Effector memory CD8-positive, alpha-beta T cell (primary cell): ENCODE measurements around the gene NR4A1.

Experiments
- ATAC-seq: fragments of 150-1000 bp; cut with Tn5 transposase; replicated peaks from 2 replicates; pipeline ENCODE4 v1.10.0; 2021; ENCODE audit warnings: mild to moderate bottlenecking, moderate library complexity
- DNase-seq, 3 experiments: peaks; one replicate each; pipeline ENCODE4 v3.0.0; 2021
- H3K27ac Mint-ChIP-seq, 2 donors: one replicate each; pipeline ENCODE4 v1.8.0; 2022; ENCODE audit warnings: mild to moderate bottlenecking in 2 of 2, mixed read lengths in 2 of 2, moderate library complexity in 2 of 2
- H3K27me3 Mint-ChIP-seq, 2 donors: one replicate each; pipeline ENCODE4 v1.8.0; 2022; ENCODE audit warnings: mixed read lengths in 2 of 2
- H3K36me3 Mint-ChIP-seq: one replicate; pipeline ENCODE4 v1.8.0; 2022; ENCODE audit warnings: mild to moderate bottlenecking, moderate library complexity, mixed read lengths; ENCODE audit not compliant: insufficient read depth
- H3K4me1 Mint-ChIP-seq, 2 donors: one replicate each; pipeline ENCODE4 v1.8.0; 2022; ENCODE audit warnings: low read depth in 2 of 2, mixed read lengths in 2 of 2
- H3K4me3 Mint-ChIP-seq, 2 donors: one replicate each; pipeline ENCODE4 v1.8.0; 2022; ENCODE audit warnings: mild to moderate bottlenecking in 2 of 2, mixed read lengths in 2 of 2, moderate library complexity in 2 of 2
- H3K9me3 Mint-ChIP-seq, 2 donors: one replicate each; pipeline ENCODE4 v1.8.0; 2022; ENCODE audit warnings: mixed read lengths in 2 of 2

The NR4A1 gene

DNA sequence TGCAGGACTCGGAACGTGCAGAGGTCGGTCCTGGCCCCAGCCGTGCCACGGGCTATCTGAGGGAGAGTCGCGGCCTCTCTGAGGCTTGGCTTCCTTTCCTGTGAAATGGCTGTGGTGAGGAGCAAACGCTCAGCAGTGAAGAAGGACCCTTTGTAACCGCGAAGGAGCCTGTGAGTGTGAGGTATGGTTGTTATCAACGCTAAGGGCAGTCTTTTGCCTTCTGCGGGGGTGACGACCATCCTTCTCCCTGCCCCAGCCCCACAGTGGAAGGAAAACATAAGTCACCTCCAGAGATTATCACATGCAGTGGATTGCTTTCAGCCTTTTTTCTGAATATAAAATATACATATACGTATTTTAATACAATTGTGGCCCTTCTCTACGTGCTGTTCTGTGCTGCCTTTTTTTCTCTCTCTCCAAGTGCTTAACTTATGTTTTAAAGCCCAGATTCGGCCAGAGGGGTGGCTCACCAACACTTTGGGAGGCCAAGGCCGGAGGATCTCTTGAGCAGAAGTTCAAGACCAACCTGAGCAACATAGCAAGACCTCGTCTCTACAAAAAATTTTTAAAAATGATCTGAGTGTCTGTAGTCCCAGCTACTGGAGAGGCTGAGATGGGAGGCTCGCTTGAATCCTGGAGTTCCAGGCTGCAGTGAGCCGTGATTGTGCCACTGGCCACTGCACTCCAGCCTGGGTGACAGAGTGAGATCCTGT lies 27.1 kb upstream of the NR4A1 start:
- peaks cover 34% of the 10 kb centered on the region in 2 donors for H3K4me1 Mint-ChIP-seq
- DNase-seq, result no peak
- H3K27me3 Mint-ChIP-seq, result no peaks in the 10 kb centered on the region
- H3K36me3 Mint-ChIP-seq, result peaks cover 40% of the 10 kb centered on the region
- ATAC-seq, result peak; percentile 11
- H3K9me3 Mint-ChIP-seq, result no peaks in the 10 kb centered on the region
- H3K27ac Mint-ChIP-seq, result peak overlapping the region; percentile 36 to 82
- H3K4me3 Mint-ChIP-seq, result peak overlapping the region; percentile 85 to 93

DNA sequence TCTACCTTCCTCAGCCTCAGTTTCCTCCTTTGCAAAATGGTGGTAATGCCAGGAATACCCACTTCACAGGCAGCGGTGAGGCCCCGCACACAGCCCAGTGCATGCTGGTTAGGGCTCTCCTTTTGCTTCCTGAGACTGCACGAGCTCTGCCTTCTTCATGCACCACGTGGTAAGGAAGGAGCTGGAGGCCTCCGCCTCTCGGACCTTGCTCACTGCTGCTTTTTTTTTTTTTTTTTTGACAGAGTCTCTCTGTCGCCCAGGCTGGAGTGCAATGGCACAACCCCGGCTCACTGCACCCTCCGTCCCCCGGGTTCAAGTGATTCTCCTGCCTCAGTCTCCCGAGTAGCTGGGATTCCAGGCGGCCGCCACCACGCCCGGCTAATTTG lies 26.4 kb upstream of the NR4A1 start:
- Mint-ChIP-seq H3K27me3 (no peaks in the 10 kb centered on the region), H3K9me3 (no peaks in the 10 kb centered on the region), H3K4me3 (peak overlapping the region; percentile 85 to 93), H3K4me1 (peaks cover 34% of the 10 kb centered on the region in 2 donors), H3K27ac (peak overlapping the region in 1 of 2 donors; percentile 93), H3K36me3 (peaks cover 33% of the 10 kb centered on the region)
- ATAC-seq (no peak), DNase-seq (no peak)

DNA sequence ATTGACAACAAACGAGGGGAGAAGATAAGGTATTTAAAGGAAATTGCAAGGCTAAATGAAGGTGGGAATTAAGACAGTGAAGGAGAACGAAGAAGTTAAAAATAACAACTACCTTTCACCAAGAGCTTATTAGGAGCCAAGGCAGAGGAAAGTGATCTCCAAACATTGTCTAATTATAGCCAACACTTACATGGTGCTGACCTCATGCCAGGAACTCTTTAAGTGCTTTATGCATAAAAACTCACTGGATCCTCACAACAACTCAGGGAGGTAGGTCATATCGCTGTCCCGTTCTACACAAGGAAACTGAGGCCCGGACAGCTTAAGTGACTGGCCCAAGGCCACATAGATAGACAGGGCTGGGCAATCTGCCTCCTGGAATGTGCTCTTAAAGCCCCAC lies 25.0 kb upstream of the NR4A1 start:
- DNase-seq (no peak), ATAC-seq (no peak)
- Mint-ChIP-seq H3K27ac (no peak overlapping the region), H3K9me3 (no peaks in the 10 kb centered on the region), H3K4me3 (no peak overlapping the region), H3K36me3 (peaks cover 32% of the 10 kb centered on the region), H3K4me1 (peaks cover 23 to 25% of the 10 kb centered on the region in 2 donors), H3K27me3 (no peaks in the 10 kb centered on the region)

DNA sequence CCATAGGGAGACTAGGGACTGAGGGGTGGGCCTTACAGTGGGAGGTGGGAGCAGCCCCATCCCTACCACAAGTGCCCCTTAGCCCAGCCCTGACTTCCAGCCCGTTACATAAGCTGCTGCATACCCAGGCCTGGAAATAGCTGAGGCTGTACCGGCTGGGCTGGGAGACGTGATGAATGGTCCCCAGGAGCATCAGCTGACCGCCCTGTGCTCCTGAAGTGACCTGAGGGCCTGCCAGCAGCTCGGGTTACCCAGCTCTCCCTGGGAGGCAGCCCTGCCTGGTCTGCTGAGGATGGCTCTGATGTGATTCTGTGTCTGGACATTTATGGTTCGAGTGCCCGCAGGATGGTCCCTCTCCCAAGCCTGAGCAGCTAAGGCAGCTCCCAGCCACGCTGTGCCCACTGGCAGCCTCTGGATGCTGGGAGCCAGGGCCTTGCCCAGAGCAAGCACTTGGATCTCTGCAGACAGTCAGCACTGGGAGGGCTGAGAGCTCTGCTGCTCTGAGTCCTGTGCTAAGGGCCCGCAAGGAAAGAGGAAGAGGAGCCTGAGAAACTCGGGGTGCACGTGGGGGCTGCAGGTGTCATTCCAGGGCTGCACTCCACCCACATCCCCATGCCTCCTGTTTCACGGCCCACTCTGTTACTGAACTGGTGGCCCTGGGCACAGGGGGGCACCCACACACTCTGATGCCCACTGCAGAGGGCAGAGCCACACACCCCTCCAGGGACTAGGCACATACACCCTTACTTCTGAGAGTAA lies 24.0 kb upstream of the NR4A1 start:
- Mint-ChIP-seq H3K4me3 (no peak overlapping the region), H3K36me3 (peaks cover 27% of the 10 kb centered on the region), H3K27me3 (no peaks in the 10 kb centered on the region), H3K4me1 (peaks cover 23 to 25% of the 10 kb centered on the region in 2 donors), H3K9me3 (no peaks in the 10 kb centered on the region), H3K27ac (no peak overlapping the region)
- DNase-seq, result no peak
- ATAC-seq, result no peak

DNA sequence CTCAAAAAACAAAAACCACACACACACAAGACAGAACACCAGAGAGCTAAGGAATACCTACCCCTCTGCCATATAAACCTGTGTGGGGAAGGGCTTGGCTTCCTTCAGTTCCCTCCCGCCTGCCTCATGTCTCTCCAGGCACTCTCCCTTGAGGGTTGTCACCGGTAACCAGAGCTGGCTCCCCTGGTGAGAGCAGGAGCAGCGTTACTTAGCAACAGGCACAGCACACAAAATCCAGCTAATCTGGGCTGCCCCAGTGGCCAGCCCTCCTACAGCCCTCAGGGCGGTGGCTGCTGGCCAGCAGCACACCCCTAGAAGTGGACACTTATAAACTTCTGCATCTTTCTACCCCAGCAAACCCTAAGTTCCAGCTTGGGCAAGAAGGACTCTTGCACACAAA lies 21.6 kb upstream of the NR4A1 start:
- DNase-seq (no peak), ATAC-seq (no peak)
- no peaks in the 10 kb centered on the region for H3K9me3 Mint-ChIP-seq
- H3K4me3 Mint-ChIP-seq, result no peak overlapping the region
- no peak overlapping the region for H3K27ac Mint-ChIP-seq
- H3K36me3 Mint-ChIP-seq, result peaks cover 25% of the 10 kb centered on the region
- no peaks in the 10 kb centered on the region for H3K27me3 Mint-ChIP-seq
- peaks cover 20 to 26% of the 10 kb centered on the region in 2 donors for H3K4me1 Mint-ChIP-seq

DNA sequence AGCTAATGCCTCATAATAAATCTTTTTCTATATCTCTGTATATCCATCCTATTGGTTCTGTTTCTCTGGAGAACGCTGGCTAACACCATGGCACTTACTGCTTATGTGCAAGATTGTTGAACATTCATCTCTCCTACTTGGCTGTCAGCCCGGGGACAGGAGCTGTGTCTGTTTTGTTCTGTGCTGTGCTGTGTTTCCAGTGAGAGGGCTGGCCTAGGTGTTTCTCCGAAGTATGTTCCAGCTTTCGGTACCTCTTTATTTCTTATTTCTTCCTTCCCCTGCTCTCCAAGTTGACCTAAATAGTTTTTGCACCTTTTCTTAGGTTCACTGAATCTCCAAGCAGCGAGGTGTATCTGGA lies 18.8 kb upstream of the NR4A1 start:
- no peaks in the 10 kb centered on the region for H3K9me3 Mint-ChIP-seq
- DNase-seq (no peak), ATAC-seq (no peak)
- peak overlapping the region; percentile 73 to 77 for H3K4me3 Mint-ChIP-seq
- H3K27me3 Mint-ChIP-seq, result no peaks in the 10 kb centered on the region
- peaks cover 10 to 19% of the 10 kb centered on the region in 2 donors for H3K4me1 Mint-ChIP-seq
- peaks cover 25% of the 10 kb centered on the region for H3K36me3 Mint-ChIP-seq
- H3K27ac Mint-ChIP-seq, result peak overlapping the region; percentile 78 to 85

DNA sequence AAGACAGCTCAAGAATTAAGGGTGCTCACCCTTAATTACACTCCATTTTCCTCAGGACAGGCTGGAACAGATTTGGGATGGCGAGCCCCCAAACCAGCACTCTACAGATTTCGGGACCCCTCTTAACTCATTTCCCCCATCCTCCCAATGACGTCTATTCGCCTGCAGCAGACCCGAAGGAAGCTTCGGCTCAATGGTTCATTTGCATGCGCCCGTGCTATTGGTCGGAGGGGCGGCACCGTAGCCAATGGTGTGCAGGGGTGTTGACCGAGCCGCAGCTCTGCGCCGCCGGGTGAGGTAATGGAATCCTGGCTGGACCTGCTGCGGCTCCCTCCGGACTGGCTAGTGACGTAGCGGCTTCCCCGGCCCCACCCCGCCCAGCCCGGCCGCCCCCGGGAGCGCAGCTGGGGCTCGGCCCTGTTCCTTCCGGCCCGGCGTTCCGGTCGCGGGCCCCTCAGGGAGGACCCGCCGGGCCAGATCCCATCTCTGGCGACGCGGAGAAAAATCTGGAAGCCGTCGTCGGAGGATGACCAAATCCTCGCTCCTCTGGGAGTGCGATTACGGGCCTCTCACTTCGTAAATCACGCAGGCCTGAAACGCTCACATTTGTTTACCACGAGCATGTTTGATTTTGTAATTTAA lies 18.3 kb upstream of the NR4A1 start:
- peak; percentile 73 to 75 (median 73) for DNase-seq
- peak overlapping the region; percentile 73 to 77 for H3K4me3 Mint-ChIP-seq
- no peaks in the 10 kb centered on the region for H3K9me3 Mint-ChIP-seq
- H3K27me3 Mint-ChIP-seq, result no peaks in the 10 kb centered on the region
- peak overlapping the region; percentile 78 to 85 for H3K27ac Mint-ChIP-seq
- peak; percentile 75 for ATAC-seq
- H3K36me3 Mint-ChIP-seq, result peaks cover 24% of the 10 kb centered on the region
- peaks cover 10 to 22% of the 10 kb centered on the region in 2 donors for H3K4me1 Mint-ChIP-seq

DNA sequence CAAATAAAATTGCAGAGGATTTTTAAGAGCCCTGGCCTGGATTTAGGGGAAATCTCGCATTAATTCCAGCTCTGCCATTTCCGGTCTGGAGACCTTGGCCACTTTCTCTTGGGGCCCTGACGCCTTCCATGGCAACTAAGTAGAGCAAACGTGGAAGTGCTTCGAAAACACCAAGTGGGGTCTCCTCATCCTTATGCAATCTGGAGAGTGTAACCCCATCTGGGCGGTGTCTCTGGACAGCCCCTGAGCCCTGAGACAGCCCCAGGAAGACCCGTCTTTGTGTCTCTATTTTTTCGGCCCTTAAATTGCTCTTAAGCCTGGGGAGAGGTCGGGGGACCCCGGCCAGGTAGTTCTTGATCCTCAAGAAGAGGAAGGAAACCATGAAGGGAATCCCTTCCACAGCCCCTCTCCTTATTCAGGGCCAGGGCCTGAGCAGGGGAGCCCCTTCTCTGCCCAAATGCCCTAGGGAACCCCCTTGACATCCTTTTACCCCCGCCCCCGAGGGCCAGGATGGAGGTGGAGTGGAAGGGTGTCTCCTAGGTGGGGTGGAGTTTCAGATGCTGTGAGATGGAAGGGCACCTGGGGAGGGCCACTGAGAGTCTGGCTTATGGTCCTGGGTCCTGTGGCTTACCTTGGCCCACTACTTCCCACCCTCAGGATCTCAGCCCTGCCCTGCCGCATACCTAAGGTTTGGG lies 17.6 kb upstream of the NR4A1 start:
- H3K4me1 Mint-ChIP-seq, result peaks cover 10 to 24% of the 10 kb centered on the region in 2 donors
- H3K4me3 Mint-ChIP-seq, result peak overlapping the region; percentile 73 to 77
- no peaks in the 10 kb centered on the region for H3K9me3 Mint-ChIP-seq
- no peaks in the 10 kb centered on the region for H3K27me3 Mint-ChIP-seq
- H3K27ac Mint-ChIP-seq, result peak overlapping the region; percentile 78 to 85
- peaks cover 18% of the 10 kb centered on the region for H3K36me3 Mint-ChIP-seq
- DNase-seq, result no peak
- ATAC-seq, result no peak

DNA sequence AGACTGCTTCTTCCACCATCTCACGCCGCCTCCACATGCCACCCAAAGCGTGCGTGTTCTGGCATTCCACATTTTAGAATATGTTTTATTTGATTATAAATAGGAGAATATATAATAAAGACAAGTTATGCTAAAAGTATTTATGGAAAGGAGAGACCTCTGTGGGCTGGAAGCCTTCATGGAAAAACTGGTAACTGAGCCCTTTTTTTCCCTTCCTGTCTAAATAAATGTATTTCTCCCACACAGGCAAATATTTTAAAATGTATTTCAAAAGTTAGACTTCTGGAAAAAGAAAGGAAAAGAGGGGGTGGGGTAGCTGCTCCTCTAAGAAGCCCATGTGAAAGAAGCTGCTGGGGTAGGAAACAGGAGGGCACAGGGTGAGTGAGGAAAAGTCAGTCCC lies 16.1 kb upstream of the NR4A1 start:
- Mint-ChIP-seq H3K4me3 (peak overlapping the region; percentile 6 to 63), H3K4me1 (peaks cover 10 to 24% of the 10 kb centered on the region in 2 donors), H3K27ac (peak overlapping the region in 1 of 2 donors; percentile 52), H3K9me3 (no peaks in the 10 kb centered on the region), H3K36me3 (peaks cover 18% of the 10 kb centered on the region), H3K27me3 (no peaks in the 10 kb centered on the region)
- ATAC-seq (no peak), DNase-seq (no peak)

DNA sequence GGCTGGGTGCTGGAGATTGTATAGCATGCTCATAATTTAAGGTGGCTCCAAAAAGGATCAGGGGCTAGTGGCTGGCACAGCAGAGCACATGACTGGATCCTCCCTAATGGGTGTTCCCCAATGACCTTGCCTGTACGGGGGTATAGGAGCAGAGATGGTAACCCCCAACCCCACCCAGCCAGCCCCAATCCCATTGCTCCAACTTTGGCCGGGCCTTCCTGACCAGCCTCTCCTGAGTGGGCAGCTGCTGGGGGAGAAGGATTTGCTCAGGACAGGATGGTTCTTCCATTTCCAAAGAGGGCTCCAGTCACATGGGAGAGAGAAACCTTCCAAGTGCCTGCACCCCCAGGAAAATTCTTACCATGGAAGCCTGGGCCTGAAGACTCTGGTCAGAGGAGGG lies 15.3 kb upstream of the NR4A1 start:
- Mint-ChIP-seq H3K27ac (peak overlapping the region; percentile 62 to 88), H3K36me3 (peaks cover 18% of the 10 kb centered on the region), H3K4me3 (peak overlapping the region; percentile 59 to 63), H3K27me3 (no peaks in the 10 kb centered on the region), H3K4me1 (peaks cover 10 to 24% of the 10 kb centered on the region in 2 donors), H3K9me3 (no peaks in the 10 kb centered on the region)
- ATAC-seq, result no peak
- DNase-seq, result no peak

DNA sequence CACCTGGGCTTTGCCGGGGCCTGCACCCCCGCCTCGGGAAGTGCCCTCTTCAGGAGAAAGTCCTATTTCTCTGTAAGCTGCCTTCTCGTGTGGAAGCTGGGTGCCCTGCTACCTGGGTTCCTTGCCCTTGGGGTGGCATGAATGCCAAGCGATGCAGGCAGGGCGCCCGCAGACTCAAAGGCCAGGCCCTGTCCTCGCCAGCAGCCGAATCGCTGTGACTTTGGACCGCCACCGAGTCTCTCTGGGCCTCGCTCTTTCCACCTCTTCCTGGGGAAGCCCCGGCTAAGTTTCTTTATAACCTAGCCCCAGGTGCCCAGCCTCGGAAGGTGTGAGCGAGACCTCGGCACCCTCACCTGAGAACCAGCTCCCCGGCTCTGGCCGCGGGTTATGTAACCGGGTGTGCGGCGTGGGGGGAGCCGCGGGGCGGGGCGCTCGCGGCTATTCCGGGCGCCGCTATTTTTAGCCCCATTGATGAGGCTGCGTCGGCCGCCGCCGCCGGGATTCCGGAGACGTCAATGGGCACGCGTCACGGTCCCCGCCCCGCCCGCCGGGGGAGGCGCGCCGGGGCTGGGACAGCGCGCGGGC lies 14.6 kb upstream of the NR4A1 start:
- H3K4me1 Mint-ChIP-seq, result peaks cover 12 to 25% of the 10 kb centered on the region in 2 donors
- peak; percentile 78 for ATAC-seq

DNA sequence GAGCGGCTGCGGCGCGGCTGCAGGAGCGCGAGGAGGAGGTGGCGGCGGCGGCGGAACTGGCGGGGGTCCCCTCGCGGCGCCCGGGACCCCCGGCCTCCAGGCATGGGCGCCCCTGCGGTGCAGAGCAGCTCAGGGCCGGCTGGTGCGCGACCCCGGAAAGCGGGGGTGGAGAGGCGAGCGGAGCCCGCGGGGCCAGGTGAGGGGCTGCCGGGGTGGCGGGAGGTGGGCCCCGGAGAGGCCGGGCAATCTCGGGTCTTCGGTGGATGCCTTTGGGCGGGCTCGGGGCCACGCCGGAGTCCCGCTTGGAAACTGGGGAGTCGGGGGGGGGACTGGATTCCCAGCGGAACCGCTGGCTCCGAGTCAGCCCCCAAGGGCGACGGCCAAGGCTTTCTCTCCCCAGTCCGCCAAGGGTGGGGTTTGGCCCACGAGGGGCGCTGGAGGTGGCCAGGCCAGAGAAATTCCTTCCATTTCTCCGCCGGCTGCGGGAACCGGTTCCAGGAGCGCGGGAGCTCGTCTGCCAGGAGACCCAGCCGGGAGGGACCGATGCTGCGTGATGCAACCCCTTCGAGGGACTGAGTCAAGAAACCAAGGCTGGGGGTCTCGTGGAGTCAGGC lies 13.9 kb upstream of the NR4A1 start:
- H3K4me1 Mint-ChIP-seq, result peaks cover 18 to 31% of the 10 kb centered on the region in 2 donors
- H3K27me3 Mint-ChIP-seq, result no peaks in the 10 kb centered on the region
- no peak for DNase-seq
- peak; percentile 0 for ATAC-seq
- H3K27ac Mint-ChIP-seq, result peak overlapping the region in 1 of 2 donors; percentile 88
- H3K9me3 Mint-ChIP-seq, result no peaks in the 10 kb centered on the region
- H3K4me3 Mint-ChIP-seq, result peak overlapping the region; percentile 36 to 59
- H3K36me3 Mint-ChIP-seq, result peaks cover 22% of the 10 kb centered on the region

More for the DNA sequence above, 14.6 kb upstream of the NR4A1 start:
- H3K27me3 Mint-ChIP-seq, result no peaks in the 10 kb centered on the region
- peak overlapping the region; percentile 59 to 63 for H3K4me3 Mint-ChIP-seq
- H3K27ac Mint-ChIP-seq, result peak overlapping the region; percentile 62 to 88
- H3K9me3 Mint-ChIP-seq, result no peaks in the 10 kb centered on the region
- peaks cover 18% of the 10 kb centered on the region for H3K36me3 Mint-ChIP-seq
- peak; percentile 83 to 88 (median 85) for DNase-seq
